Common myeloid progenitor, CD34-positive (primary cell): ENCODE measurements around the gene WDFY4.

ENCODE experiments used
- CTCF ChIA-PET: fragments of 350-600 bp; sonication (Branson Sonifier 250); formaldehyde crosslinking; loops from one replicate; lab custom pipeline; 2021; ENCODE audit warnings: antibody characterized with exemption; lab: Charles Lee
- POLR2A ChIA-PET: fragments of 350-600 bp; sonication (Branson Sonifier 250); formaldehyde crosslinking; loops from one replicate; lab custom pipeline; 2021; ENCODE audit warnings: antibody characterized with exemption; lab: Charles Lee
- DNase-seq, 3 donors: peaks; one replicate each; pipeline versions ENCODE4 v3.0.0 to v3.0.0-alpha.2; 2013
- H3K27ac ChIP-seq, 2 experiments: 1 replicate in 1 of 2; 2 replicates in 1 of 2; pipeline ENCODE4 v1.7.0; 2013; ENCODE audit warnings: inconsistent platforms in 2 of 2, low read length in 2 of 2, mild to moderate bottlenecking in 2 of 2, low read depth in 1 of 2, moderate library complexity in 1 of 2; ENCODE audit not compliant: severe bottlenecking in 2 of 2, insufficient read depth in 1 of 2, poor library complexity in 1 of 2
- H3K27me3 ChIP-seq, 5 experiments: replicated peaks in 2 of 5; 1 replicate in 3 of 5; 2 replicates in 2 of 5; pipeline versions ENCODE4 v1.6.1 to v1.7.0; 2013; ENCODE audit warnings: low read length in 4 of 5, mild to moderate bottlenecking in 2 of 5, moderate library complexity in 2 of 5, inconsistent platforms in 1 of 5; ENCODE audit not compliant: insufficient read depth in 5 of 5, control insufficient read depth in 4 of 5
- H3K36me3 ChIP-seq, 4 experiments: 1 replicate in 2 of 4; 2 replicates in 2 of 4; pipeline versions ENCODE4 v1.6.1 to v1.7.0; 2013; ENCODE audit warnings: low read length in 3 of 4, control low read depth in 1 of 4, mild to moderate bottlenecking in 1 of 4; ENCODE audit not compliant: control insufficient read depth in 4 of 4, insufficient read depth in 4 of 4
- H3K4me1 ChIP-seq, 4 experiments: 1 replicate in 3 of 4; 2 replicates in 1 of 4; pipeline versions ENCODE4 v1.6.1 to v1.7.1; 2013; ENCODE audit warnings: low read length in 3 of 4, mild to moderate bottlenecking in 3 of 4, control low read depth in 1 of 4, inconsistent platforms in 1 of 4, moderate library complexity in 1 of 4; ENCODE audit not compliant: control insufficient read depth in 4 of 4, insufficient read depth in 4 of 4; ENCODE audit errors: control extremely low read depth in 1 of 4
- H3K4me3 ChIP-seq, 7 experiments: 1 replicate in 4 of 7; 2 replicates in 3 of 7; pipeline versions ENCODE4 v1.5.1 to v1.7.0; 2013; ENCODE audit warnings: mild to moderate bottlenecking in 7 of 7, low read length in 6 of 7, moderate library complexity in 6 of 7, inconsistent platforms in 2 of 7, low read depth in 2 of 7, control low read depth in 1 of 7; ENCODE audit not compliant: insufficient read depth in 4 of 7, control insufficient read depth in 1 of 7; ENCODE audit errors: extremely low read depth in 1 of 7
- H3K9me3 ChIP-seq, 5 experiments: 1 replicate in 4 of 5; 2 replicates in 1 of 5; pipeline versions ENCODE4 v1.6.1 to v1.7.1; 2013; ENCODE audit warnings: low read length in 4 of 5, mild to moderate bottlenecking in 2 of 5, inconsistent platforms in 1 of 5, low read depth in 1 of 5, moderate library complexity in 1 of 5; ENCODE audit not compliant: control insufficient read depth in 4 of 5, insufficient read depth in 2 of 5; ENCODE audit errors: control extremely low read depth in 1 of 5
- WGBS: methylation state at CpG from one replicate; pipeline ENCODE4 v1.1.5; 2013; ENCODE audit not compliant: insufficient coverage; 5-methylcytosine and 5-hydroxymethylcytosine counted together

The WDFY4 gene

GRCh38 chr10:48906841-48907240 is 222.2 kb downstream of the WDFY4 start:
- Histone ChIP-seq H3K36me3 (peaks cover 0 to 64% (median 17%) of the 10 kb centered on the region in 4 experiments), H3K4me1 (no peaks in the 10 kb centered on the region), H3K27ac (no peak overlapping the region), H3K4me3 (no peak overlapping the region), H3K9me3 (no peaks in the 10 kb centered on the region), H3K27me3 (no peaks in the 10 kb centered on the region)
- CTCF ChIA-PET, result no interaction called here
- POLR2A ChIA-PET, result no interaction called here
- WGBS, result 100% methylated on average over 1 of the region's 2 CpGs
- no peak for DNase-seq

GRCh38 chr10:48907730-48908129 is 223.1 kb downstream of the WDFY4 start:
- Histone ChIP-seq H3K27me3 (no peaks in the 10 kb centered on the region), H3K4me1 (no peaks in the 10 kb centered on the region), H3K27ac (no peak overlapping the region), H3K4me3 (no peak overlapping the region), H3K36me3 (peaks cover 0 to 68% (median 18%) of the 10 kb centered on the region in 4 experiments), H3K9me3 (no peaks in the 10 kb centered on the region)
- no peak for DNase-seq
- CTCF ChIA-PET, result no interaction called here
- WGBS, result 84% methylated on average over 4 of the region's 4 CpGs
- POLR2A ChIA-PET, result no interaction called here

GRCh38 chr10:48910548-48910947 is 225.9 kb downstream of the WDFY4 start:
- H3K36me3 ChIP-seq, result peaks cover 2 to 70% (median 11%) of the 10 kb centered on the region in 4 experiments
- no peak overlapping the region for H3K27ac ChIP-seq
- CTCF ChIA-PET, result no interaction called here
- H3K9me3 ChIP-seq, result no peaks in the 10 kb centered on the region
- WGBS, result 89% methylated on average over 3 of the region's 5 CpGs
- peaks cover 0 to 2% (median 0%) of the 10 kb centered on the region in 4 experiments for H3K4me1 ChIP-seq
- DNase-seq, result no peak
- no peak overlapping the region for H3K4me3 ChIP-seq
- POLR2A ChIA-PET, result no interaction called here
- no peaks in the 10 kb centered on the region for H3K27me3 ChIP-seq

GRCh38 chr10:48913674-48914073 is 229.0 kb downstream of the WDFY4 start:
- WGBS, result 92% methylated on average over 14 of the region's 14 CpGs
- POLR2A ChIA-PET, result no interaction called here
- no peak overlapping the region for H3K4me3 ChIP-seq
- H3K4me1 ChIP-seq, result peaks cover 0 to 7% (median 0%) of the 10 kb centered on the region in 4 experiments
- H3K27ac ChIP-seq, result no peak overlapping the region
- H3K36me3 ChIP-seq, result peaks cover 3 to 64% (median 12%) of the 10 kb centered on the region in 4 experiments
- CTCF ChIA-PET, result no interaction called here
- no peak for DNase-seq
- H3K9me3 ChIP-seq, result peaks cover 0 to 2% (median 0%) of the 10 kb centered on the region in 5 experiments
- no peaks in the 10 kb centered on the region for H3K27me3 ChIP-seq

- Histone ChIP-seq H3K9me3 (peaks cover 0 to 5% (median 0%) of the 10 kb centered on the region in 5 experiments), H3K36me3 (peaks cover 2 to 16% (median 3%) of the 10 kb centered on the region in 4 experiments), H3K27me3 (no peaks in the 10 kb centered on the region), H3K27ac (no peak overlapping the region), H3K4me1 (no peaks in the 10 kb centered on the region), H3K4me3 (no peak overlapping the region)
- 76% methylated on average over 2 of the region's 3 CpGs for WGBS
- CTCF ChIA-PET, result no interaction called here
- POLR2A ChIA-PET, result no interaction called here
- no peak for DNase-seq
Observed at GRCh38 chr10:48923748-48924147, 239.1 kb downstream of the WDFY4 start.

- Histone ChIP-seq H3K36me3 (peaks cover 0 to 21% (median 2%) of the 10 kb centered on the region in 4 experiments), H3K9me3 (no peaks in the 10 kb centered on the region), H3K4me1 (no peaks in the 10 kb centered on the region), H3K27me3 (no peaks in the 10 kb centered on the region), H3K4me3 (no peak overlapping the region), H3K27ac (no peak overlapping the region)
- DNase-seq, result no peak
- CTCF ChIA-PET, result no interaction called here
- 83% methylated on average over 3 of the region's 4 CpGs for WGBS
- POLR2A ChIA-PET, result no interaction called here
Observed at GRCh38 chr10:48924988-48925387, 240.3 kb downstream of the WDFY4 start.

- Histone ChIP-seq H3K4me1 (no peaks in the 10 kb centered on the region), H3K4me3 (no peak overlapping the region), H3K27ac (no peak overlapping the region), H3K9me3 (no peaks in the 10 kb centered on the region), H3K36me3 (peaks cover 0 to 21% (median 4%) of the 10 kb centered on the region in 4 experiments), H3K27me3 (no peaks in the 10 kb centered on the region)
- POLR2A ChIA-PET, result no interaction called here
- WGBS, result 92% methylated on average over 1 of the region's 1 CpG
- no peak for DNase-seq
- CTCF ChIA-PET, result interaction anchor here (0.9 kb wide), 1 partner anchor 27 kb away, joined by 3 read pairs; no protein-coding TSS in a partner anchor
Observed at GRCh38 chr10:48926255-48926654, 241.6 kb downstream of the WDFY4 start.
